ACHN (cell line): ENCODE results near the gene NUP210.
"Not testable (repeated sequence)": the region's sequence is repeated elsewhere in the genome, so short reads cannot be mapped to it uniquely, and the experiment has no call there.

Source experiments
- DNase-seq: peaks from one replicate; pipeline ENCODE4 v3.0.0-alpha.2; 2015
- in situ Hi-C: cut with HindIII; loops from 2 replicates; pipeline ENCODE4 v1.10.0; 2017; ENCODE audit warnings: low sequenced_read_pairs, low pct_ligation_motif_present, low pct_unique_long_range_greater_than_20kb

The NUP210 gene

GRCh38 chr3:13388816-13389215 is 31.3 kb downstream of the NUP210 start:
- no peak for DNase-seq
- in situ Hi-C loops = no loop called here

DNA sequence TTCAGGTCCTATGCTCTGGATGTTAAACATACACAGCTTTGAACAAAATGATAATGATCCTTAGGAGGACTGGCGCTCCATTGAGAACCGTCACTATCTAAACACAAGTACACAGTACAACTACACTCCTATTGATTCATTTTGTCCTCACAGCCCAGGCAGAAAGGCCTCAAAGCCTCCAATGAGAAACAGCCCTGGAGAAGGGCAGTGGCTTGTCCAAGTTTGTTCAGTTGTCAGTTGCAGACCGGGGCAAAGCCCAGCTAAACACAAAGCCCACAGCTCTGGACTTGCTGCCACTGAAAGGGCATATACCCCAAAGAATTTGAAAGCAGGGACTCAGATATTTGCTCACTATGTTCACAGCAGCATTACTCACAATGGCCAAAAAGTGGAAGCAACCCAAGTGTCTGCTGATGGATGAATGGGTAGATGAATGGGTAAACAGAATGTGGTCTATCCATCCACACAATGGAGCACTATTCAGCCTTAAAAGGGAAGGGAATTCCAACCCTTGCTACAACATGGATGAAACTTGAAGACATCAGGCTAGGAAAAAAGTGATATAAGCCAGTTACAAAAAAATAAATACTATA is 34.7 kb downstream of the NUP210 start:
- no peak for DNase-seq
- in situ Hi-C loops = no loop called here

DNA sequence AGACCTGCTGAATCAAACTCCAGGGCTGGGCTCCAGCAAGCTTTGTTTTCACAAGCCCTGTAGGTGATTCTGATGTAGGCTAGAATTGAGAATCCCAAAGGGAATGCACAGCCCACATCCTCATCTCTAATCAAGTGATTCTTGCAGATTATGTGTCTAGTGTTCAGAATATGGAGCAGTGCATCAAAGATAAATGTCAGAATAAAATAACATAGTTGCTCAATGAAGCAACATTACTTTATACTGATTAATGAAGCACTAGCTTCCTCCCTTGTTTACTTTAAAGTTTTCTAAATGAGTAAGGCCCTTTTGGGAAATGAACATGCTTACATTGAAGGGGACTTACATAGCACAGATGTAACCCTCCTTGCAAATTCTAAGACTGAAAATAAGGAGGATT is 39.2 kb downstream of the NUP210 start:
- in situ Hi-C loops = no loop called here

DNA sequence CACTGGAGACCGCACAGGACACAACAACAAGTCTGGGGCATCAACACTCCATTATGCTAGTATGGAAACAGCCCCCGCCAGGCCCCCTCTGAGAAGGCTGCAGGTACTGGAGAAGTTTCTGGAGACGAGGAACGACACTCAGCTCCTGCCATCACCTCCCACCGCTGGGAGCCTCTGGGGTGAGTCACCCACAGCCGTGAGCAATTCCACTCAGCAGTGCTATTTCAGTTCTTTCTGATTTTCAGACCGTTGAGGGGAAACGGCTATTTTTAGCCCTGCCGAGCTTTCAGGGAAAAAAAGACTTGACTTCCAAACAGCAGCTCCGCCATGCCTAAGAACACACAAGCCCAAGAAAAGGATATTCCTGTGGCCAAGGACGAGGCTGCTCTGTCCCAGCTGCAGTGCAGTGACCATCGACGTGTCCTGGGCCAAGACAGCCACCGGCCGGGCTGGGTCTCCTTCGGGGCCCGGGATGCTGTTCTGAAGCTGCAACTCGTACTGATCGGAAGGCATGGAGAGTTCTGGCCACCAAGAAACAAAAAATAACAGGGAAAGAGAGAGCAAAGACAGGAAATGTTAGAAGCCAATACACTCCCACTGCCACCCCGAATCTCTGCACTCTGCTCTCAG is 40.8 kb downstream of the NUP210 start:
- in situ Hi-C loops = no loop called here
- peak; percentile 58 for DNase-seq

More for the DNA sequence above, 39.2 kb downstream of the NUP210 start:
- no peak for DNase-seq

DNA sequence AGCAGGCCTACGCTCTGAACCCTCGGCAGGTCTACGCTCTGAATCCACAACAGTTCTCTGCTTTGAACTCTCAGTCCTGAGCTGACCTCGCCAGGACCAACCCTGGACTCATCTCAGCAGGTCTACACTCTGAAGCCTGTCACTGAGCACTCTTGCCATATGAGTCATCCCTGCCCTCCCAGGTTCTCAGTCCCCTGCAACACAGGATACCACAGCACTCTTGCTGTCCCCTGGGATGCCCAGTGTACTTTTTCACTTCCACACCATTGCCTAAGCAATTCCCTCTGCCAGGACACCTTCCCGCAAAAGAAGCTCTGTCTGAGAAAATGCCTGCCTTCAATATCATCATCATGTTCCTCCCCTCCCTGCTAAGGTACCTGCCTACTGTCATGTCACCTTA is 42.0 kb downstream of the NUP210 start:
- in situ Hi-C loops = no loop called here
- peak; percentile 22 for DNase-seq

DNA sequence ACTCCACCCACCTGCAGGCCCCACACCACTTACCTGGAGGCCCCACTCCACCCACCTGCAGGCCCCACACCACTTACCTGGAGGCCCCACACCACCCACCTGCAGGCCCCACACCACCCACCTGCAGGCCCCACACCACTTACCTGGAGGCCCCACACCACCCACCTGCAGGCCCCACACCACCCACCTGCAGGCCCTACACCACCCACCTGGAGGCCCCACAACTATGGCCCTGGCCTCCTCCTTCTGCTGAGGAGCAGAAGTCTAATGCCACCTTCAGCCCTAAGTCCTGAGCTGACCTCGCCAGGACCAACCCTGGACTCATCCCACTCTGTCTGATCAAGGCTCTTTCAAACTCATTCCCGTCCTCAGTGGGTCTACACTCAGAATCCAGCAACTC is 42.4 kb downstream of the NUP210 start:
- DNase-seq, in situ Hi-C loops: not testable (repeated sequence)

DNA sequence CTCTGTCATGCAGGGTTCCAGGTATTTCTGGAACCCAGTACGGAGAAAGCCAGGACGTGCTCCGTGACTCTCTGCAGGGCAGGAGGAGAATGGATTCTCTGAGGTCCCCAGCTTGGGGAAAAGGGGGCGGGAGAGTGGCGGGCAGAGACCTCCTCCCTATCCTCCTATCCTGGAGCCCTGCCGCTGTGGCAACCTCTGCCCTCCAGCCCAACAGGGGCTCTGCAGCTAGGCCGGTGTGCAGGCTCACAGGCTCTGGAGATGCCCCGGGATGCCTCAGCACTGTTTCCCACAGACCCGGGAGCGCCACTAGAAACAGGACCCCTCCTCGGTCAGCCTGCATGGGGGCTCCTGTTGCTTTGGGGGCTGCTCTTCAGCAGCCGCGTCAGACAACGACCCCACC is 43.1 kb downstream of the NUP210 start:
- no peak for DNase-seq
- in situ Hi-C loops = no loop called here

DNA sequence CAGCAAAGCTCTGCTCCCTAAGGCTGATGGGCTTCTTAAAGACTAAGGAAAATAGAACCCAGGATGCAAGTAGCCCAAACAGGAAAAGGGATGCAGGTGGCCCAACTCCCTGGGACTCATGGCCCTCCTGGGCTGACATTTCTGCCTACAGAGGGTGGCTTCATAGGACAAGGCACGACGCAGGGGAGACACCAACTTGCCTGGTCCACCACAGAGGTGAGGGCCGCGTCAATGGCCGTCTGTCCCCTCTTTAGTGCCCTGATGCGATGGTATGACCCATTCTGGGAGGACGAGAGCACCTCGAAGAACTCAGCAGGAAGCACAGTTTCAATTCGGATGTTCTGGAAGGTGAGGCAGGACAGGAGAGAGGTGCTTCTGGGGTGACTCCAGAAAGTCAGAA is 44.0 kb downstream of the NUP210 start:
- no peak for DNase-seq
- in situ Hi-C loops = no loop called here

DNA sequence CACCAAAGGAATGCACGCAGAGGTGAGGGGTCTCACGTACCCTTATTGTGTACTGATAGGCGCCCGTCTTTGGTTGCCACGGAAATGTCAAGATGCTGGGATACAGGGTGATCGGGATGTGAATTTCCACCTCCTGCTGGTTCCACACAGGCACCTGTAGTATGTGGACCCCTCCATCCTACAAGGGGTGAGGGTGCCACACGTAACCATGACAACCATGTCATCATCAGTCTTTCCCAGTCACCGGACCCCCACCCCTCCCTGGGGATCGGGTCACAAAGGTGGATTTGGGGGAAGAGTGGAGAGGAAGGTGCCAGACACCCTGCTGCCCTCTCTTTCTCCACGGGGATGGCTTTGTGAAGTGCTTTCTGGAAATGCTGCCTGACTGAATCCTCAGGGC is 44.7 kb downstream of the NUP210 start:
- in situ Hi-C loops = no loop called here
- DNase-seq = no peak

- in situ Hi-C loops = no loop called here
- no peak for DNase-seq
These were observed 46.0 kb downstream of the NUP210 start for GRCh38 chr3:13373975-13374586.

- in situ Hi-C loops = no loop called here
- DNase-seq = no peak
These were observed 47.5 kb downstream of the NUP210 start for GRCh38 chr3:13372656-13373055.

- in situ Hi-C loops = no loop called here
- DNase-seq = no peak
These were observed 48.0 kb downstream of the NUP210 start for GRCh38 chr3:13372126-13372525.

- in situ Hi-C loops = no loop called here
- no peak for DNase-seq
These were observed 48.7 kb downstream of the NUP210 start for GRCh38 chr3:13371100-13372075.

DNA sequence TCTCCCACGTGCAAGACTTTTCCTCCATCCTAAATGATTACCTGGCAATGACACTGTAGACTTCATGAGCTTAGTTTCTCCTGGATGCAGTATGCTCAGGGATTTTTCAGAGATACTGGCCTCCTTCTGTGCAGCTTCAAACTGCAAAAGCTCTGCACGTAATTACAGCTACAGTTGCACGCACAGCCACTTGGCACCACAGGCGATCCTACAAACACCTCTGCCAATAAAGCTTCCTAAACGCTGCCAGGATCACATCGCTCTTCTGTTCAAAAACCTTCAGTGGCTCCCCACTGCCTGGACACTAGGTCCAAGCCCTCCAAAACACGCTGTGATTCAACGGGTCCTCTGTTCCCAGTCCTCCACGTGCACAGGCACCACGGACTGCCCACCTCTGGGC is 49.5 kb downstream of the NUP210 start:
- no peak for DNase-seq
- in situ Hi-C loops = no loop called here

- DNase-seq = no peak
- in situ Hi-C loops = no loop called here
These were observed 50.1 kb downstream of the NUP210 start for GRCh38 chr3:13370055-13370454.

GRCh38 chr3:13368834-13369233 is 51.3 kb downstream of the NUP210 start:
- no peak for DNase-seq
- in situ Hi-C loops = no loop called here

DNA sequence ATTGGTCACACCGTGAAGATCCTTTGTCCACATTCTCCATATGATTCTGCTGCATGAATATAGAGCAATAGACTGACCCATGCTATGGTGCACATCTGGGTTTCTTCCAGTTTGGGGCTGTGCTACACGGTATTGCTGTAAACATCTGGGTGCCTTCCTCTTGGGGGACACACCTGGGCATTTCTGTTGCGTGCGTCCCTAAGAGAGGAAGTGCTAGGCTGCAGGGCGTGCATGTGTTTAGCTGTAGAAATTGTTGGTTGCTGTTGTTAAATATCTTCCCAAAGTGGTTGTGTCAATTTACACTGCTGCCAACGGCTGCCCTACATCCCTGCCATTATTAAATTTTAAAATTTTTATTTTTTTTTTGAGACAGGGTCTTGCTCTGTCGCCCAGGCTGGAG is 52.4 kb downstream of the NUP210 start:
- DNase-seq = no peak
- in situ Hi-C loops = no loop called here

- DNase-seq = no peak
- in situ Hi-C loops = no loop called here
These were observed 54.4 kb downstream of the NUP210 start for GRCh38 chr3:13365390-13366379.
